8988T (cell line): ENCODE results near the gene OR2W3.

Source experiments
- DNase-seq: peaks from one replicate; pipeline ENCODE4 v3.0.0; 2011

OR2W3 gene

GRCh38 chr1:247895163-247895637 lies at the start of gene OR2W3:
OR2W3 (plus strand) TSS chr1:247895587; CDS start chr1:247895587, 0 bp downstream.
- no peak for DNase-seq

GRCh38 chr1:247845693-247846017 lies 49.7 kb upstream of the OR2W3 start:
- no peak for DNase-seq

DNA sequence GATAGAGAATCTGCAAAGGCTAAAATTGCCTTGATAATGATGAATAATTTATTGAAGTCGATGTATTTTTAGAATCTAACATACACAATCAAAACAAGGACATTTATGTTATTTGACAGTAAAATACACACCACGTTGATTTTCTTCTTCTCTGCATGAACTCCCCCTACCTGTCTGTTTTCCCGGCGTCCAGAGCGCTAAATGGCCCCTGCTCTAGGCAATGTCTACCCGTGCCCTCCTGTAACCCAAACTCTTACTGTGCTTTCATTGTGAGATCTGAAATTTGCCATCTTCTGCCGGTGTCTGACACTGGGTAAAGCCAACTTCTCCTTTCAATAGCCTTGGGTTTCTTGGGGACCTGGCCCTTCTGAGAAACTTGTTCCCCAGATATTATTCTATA lies 47.0 kb upstream of the OR2W3 start:
- no peak for DNase-seq

- DNase-seq: no peak
Observed at GRCh38 chr1:247849616-247850015, 45.8 kb upstream of the OR2W3 start.

DNA sequence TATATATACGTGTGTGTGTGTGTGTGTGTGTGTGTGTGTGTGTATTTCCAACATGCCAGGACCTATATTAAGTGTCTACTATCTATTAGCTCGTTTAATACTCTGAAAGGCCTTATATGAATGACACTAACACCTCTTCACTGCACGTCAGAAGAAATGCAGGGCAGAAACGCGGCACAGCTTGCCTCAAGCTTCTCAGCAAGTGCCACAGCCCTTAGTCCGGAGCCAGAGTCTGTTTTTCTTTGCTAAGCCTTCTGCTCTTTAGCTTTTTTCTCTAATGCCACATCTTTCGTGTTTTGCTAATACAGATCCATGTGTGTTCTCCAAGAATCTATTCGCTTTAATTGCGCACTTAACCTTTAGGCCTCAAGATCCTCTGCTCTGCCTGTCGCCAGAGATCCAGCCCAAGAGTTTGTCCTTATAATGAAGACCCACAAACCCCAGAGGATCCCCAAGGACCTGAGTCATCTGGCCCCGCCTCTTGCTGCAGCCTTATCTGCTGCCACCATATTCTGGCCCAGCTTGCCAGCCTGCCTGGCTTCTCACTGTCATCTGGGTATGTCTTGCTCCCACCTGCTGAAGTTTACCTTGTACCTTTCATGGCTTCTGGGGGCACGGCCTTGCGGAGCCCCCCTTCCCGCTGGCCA lies 40.4 kb upstream of the OR2W3 start:
- DNase-seq: no peak

DNA sequence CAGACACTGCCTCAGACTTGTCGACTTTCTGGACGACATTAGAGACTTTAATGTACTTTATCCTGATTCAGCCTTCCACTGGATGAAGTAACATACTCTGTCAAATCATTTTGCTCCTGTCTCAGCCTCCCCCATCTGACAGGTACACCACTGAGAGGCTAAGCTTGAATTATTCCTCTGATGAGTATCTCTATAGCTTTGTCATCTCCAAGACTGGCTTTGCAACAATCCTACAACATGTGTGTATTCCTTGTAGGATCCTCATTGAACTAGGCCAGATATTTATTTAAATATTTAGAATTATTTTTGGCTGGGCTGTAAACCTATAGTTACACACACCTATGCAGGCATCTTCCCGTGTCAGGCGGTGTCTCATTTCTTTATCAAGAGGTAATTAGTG lies 39.5 kb upstream of the OR2W3 start:
- no peak for DNase-seq

DNA sequence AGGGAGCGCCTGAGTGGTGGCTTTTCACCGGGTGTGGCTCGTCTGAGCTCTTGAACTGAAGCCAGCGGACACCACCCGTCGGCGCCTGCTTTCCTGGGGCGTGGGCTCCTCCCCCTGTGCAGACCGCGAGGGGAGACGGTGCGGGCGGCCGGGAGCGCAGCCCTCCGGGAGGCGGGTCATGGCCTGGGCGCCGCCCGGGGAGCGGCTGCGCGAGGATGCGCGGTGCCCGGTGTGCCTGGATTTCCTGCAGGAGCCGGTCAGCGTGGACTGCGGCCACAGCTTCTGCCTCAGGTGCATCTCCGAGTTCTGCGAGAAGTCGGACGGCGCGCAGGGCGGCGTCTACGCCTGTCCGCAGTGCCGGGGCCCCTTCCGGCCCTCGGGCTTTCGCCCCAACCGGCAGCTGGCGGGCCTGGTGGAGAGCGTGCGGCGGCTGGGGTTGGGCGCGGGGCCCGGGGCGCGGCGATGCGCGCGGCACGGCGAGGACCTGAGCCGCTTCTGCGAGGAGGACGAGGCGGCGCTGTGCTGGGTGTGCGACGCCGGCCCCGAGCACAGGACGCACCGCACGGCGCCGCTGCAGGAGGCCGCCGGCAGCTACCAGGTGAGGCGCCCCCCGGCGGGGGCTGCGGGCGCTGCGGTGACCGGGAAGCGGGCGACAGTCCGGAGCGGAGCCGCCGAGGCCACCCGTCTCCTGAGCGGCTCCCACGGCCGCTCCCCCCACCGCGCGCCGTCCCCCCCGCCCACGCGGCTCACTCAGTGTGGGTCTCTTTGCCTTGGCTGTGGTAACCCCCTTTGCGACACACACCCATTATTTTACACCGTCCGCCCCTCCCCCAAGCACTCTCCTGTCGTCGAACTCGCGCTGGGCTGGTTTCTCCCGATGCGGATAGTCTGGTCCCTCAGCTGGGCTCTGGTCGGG lies 38.1 kb upstream of the OR2W3 start, which contains the start of gene TRIM58:
Gene TRIM58, plus strand, starts transcription at position 119 of the 916 bp plus-strand sequence. Its CDS starts 60 bp downstream, at position 179.
- DNase-seq: no peak

DNA sequence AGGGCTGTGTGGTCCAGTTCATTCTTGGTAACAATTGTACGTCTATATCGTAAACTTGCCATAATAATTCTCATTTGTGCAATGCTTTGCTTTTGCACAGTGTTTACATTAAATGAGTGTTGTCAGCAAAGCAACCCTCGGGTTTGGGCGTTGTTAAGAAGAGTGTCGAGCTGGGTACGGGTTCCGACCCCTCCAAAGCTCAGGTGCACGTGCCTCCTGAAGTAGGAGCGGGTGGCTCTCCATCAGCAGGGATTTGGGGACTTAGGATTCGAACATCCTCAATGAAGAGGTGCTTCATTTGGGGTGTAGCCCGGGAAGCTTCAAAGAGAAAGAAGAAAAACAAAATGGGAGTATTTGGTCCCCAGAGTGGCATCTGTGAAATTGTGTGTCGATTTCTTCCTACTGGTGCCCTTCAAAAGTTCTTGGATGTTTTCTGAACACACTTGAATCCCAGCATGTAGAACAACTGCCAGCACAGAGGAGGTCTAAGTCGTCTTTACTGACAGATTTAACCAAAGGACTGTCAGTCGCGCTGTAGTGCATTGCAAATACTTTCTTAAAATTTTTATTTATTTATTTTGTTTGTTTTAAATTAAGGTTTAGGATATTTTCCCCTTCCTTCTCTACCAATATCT lies 37.3 kb upstream of the OR2W3 start:
- no peak for DNase-seq

- no peak for DNase-seq
Observed at GRCh38 chr1:247862756-247863155, 32.6 kb upstream of the OR2W3 start.

DNA sequence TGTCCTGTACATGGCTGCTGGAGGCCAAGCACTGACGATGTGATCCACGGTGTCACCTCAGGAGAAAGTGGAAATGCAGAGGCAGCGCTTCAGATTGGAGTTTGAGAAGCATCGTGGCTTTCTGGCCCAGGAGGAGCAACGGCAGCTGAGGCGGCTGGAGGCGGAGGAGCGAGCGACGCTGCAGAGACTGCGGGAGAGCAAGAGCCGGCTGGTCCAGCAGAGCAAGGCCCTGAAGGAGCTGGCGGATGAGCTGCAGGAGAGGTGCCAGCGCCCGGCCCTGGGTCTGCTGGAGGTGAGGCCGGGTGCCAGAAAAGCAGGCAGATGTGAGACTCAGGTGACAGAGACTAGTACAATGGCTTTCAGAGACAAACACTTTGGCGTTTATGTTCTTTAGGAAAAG lies 30.7 kb upstream of the OR2W3 start:
- no peak for DNase-seq

GRCh38 chr1:247865416-247865815 lies 30.0 kb upstream of the OR2W3 start:
- DNase-seq: no peak

- no peak for DNase-seq
Observed at GRCh38 chr1:247883346-247883745, 12.0 kb upstream of the OR2W3 start.

DNA sequence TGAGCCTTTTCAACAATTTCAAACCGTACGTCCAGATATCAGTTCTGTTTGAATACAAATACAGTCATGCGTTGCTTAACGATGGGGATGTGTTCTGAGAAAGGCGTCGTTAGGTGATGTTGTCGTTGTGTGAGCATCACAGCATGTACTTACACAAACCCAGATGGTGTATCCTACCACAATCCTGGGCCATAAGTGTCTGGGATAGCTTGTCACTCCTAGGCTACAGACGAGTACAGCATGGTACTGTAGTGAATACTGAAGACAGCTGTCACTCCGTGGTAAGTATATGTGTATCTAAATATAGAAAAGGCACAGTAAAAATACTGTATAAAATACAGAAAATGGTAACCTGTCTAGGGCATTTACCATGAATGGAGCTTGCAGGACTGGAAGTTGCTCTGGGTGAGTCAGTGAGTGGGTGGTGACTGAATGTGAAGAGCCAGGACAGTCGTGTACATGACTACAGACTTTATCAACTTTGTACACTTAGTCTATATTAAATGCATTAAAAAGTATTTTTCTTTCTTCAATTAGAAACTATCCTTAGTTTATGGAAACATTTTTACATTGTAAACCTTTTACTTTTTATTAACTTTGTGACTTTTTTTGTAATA lies 10.5 kb upstream of the OR2W3 start:
- DNase-seq: no peak

DNA sequence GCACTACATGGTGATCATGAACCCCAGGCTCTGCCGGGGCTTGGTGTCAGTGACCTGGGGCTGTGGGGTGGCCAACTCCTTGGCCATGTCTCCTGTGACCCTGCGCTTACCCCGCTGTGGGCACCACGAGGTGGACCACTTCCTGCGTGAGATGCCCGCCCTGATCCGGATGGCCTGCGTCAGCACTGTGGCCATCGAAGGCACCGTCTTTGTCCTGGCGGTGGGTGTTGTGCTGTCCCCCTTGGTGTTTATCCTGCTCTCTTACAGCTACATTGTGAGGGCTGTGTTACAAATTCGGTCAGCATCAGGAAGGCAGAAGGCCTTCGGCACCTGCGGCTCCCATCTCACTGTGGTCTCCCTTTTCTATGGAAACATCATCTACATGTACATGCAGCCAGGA lies 589 bp downstream of the OR2W3 start:
- DNase-seq: no peak

DNA sequence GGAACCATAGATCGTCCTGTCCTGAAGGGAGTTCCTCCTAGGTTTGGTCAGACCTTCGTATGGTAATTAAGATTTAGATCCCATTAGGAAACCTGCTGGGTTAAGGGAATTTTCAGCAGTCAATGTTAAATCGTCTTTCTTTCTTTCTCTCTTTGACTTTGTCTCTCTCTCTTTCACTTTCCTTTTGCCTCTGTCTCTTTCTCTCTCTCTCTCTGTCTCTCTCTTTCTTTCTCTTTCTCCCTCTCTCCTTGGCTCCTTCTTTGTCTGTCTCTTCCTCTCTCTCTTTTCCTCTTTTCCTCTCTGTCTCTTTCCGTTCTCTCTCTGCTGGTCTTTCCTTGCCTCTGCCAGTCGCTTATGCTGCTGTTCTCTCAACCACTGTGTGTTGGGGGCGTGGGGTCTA lies 8.7 kb downstream of the OR2W3 start:
- no peak for DNase-seq

DNA sequence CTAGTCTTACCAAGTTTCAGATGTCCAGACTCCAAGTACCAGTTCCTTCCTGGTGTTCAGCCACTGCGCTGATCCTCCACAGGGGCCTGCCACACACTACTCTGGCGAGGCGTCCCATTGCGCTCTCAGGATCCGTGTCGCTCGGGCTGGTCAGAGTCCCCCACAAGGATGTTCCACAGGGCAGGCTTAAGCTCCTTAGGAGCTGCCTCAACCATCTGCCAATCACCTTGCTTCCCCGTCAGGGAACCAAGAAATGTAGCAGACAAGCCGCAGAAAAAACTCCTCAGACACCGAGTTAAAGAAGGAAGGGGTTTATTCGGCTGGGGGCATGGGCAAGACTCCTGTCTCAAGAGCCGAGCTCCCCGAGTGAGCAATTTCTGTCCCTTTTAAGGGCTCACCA lies 9.8 kb downstream of the OR2W3 start:
- no peak for DNase-seq

- DNase-seq: no peak
Observed at GRCh38 chr1:247905910-247906503, 10.6 kb downstream of the OR2W3 start.

DNA sequence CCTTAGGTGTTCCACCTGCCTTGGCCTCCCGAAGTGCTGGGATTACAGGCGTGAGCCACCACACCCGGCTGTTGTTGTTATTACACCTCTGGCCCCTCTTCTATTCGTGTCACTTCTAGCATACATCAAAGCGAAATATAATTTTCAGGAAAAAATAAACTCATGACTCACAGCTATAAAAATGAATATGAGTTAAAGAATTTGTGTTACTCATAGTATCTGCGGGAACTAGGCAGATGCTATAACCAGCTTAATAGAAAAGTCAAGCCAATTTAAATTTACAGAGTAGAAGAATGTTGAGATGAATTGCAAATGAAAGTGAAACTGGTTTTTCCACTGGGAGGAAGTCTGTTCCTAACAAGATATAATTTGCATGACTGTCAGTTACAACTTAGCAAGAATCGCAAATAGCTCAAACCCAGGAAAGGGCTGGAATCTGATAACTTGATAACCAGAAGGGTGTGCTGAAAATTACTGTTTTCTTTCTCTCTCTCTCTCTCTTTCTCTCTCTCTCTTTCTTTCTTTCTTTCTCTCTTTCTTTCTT lies 11.2 kb downstream of the OR2W3 start:
- no peak for DNase-seq

- DNase-seq: no peak
Observed at GRCh38 chr1:247908766-247909165, 13.4 kb downstream of the OR2W3 start.

- DNase-seq: no peak
Observed at GRCh38 chr1:247913786-247914185, 18.4 kb downstream of the OR2W3 start.

DNA sequence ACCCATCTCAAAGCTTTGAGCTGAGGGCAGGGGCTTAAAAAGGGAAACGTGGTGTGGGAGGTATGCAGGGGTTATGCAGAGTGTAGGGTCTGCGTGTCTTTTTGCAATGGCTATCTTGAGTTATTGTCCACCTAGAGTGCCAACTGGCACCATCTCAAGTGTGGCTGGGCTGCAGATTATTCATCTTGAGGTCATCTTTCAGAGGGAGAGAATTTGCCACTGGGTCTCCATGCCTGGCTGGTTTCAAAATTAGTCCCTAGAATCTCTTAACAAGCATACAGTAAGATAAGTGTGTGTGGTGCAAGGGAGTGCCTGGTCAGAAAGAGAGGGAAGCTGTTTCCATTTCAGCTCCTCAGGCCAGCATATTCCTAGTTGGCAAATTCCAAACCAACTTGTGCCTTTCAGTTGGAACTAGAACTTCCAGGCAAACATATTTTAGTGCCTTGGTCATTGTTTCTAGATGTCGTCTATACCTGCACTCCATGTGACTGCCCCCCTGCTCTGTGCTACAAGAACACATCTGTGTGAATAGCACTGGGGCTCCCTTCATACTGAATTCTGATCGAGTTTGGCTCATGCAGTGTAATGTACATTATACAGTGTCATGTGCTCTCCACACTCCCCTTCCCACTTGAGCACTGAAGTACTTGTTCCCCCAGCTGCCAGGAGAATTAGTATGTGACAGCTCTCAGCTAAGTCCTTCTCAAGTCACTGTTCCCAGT lies 19.7 kb downstream of the OR2W3 start:
- no peak for DNase-seq

DNA sequence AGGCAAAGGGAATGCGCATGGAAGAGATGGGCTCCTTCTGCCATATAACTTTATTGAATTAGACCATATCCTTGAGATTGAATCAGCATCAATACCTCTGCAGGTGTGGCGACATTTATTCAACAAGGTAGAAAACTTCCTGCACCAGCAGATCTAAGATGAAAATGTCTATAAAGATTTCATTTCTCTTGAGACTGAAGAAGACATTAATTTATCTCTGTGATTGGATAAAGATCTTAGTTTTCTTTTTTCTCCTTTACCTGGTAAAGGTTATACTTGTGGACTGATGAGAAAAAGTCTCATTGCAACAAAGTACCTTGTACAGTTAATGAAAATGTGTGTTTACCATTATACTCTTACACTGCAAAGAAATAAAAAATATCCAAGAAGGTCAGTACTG lies 24.6 kb downstream of the OR2W3 start, which contains the start of gene OR2T8:
Gene OR2T8, plus strand, starts transcription at position 301 of the 400 bp plus-strand sequence. CDS start 766 bp downstream, outside the sequence.
- no peak for DNase-seq
